Forelimb muscle (tissue), 1 donor: Measurements from ENCODE around the gene PLA2G4E. TPM values are rescaled to one million over a fixed set of nuclear protein-coding genes. Genes with fewer than 3 reads are reported as not detected.

Experiments used
- DNase-seq: peaks from one replicate; pipeline ENCODE4 v3.0.0-alpha.2; 2013; ENCODE audit warnings: low read depth
- polyA plus RNA-seq: library from polyadenylated mRNA; unstranded; fragments of 120-200 nt; gene quantifications from one replicate; pipeline ENCODE4 v1.2.1, GENCODE V29; 2013; ENCODE audit not compliant: insufficient read length

Gene PLA2G4E
- polyA plus RNA-seq = 2.0 TPM

GRCh38 chr15:42020713-42021273, at the start of gene PLA2G4E:
Gene PLA2G4E, minus strand, starts transcription at chr15:42021042. Its CDS starts 12 bp downstream, at chr15:42021030.
- DNase-seq = no peak

GRCh38 chr15:42070279-42070975, 49.6 kb upstream of the PLA2G4E start:
- DNase-seq = no peak

GRCh38 chr15:42069496-42070278, 48.8 kb upstream of the PLA2G4E start:
- no peak for DNase-seq

GRCh38 chr15:42069025-42069424, 48.2 kb upstream of the PLA2G4E start:
- DNase-seq = no peak

- DNase-seq = no peak
Measured at GRCh38 chr15:42068601-42069000, 47.8 kb upstream of the PLA2G4E start.

- DNase-seq = no peak
Measured at GRCh38 chr15:42066764-42067415, 46.0 kb upstream of the PLA2G4E start.

GRCh38 chr15:42065468-42065867, 44.6 kb upstream of the PLA2G4E start:
- DNase-seq = no peak

- no peak for DNase-seq
Measured at GRCh38 chr15:42065033-42065432, 44.2 kb upstream of the PLA2G4E start.

- DNase-seq = no peak
Measured at GRCh38 chr15:42064271-42064670, 43.4 kb upstream of the PLA2G4E start.

GRCh38 chr15:42063122-42063848, 42.4 kb upstream of the PLA2G4E start:
- no peak for DNase-seq

GRCh38 chr15:42062284-42062806, 41.5 kb upstream of the PLA2G4E start:
- no peak for DNase-seq

GRCh38 chr15:42060797-42061196, 40.0 kb upstream of the PLA2G4E start:
- DNase-seq = no peak

GRCh38 chr15:42060477-42060763, 39.6 kb upstream of the PLA2G4E start:
- DNase-seq = no peak

- DNase-seq = no peak
Measured at GRCh38 chr15:42059661-42060476, 39.0 kb upstream of the PLA2G4E start.

- DNase-seq = no peak
Measured at GRCh38 chr15:42058791-42059190, 37.9 kb upstream of the PLA2G4E start.

- no peak for DNase-seq
Measured at GRCh38 chr15:42057799-42058646, 37.2 kb upstream of the PLA2G4E start.

- DNase-seq = no peak
Measured at GRCh38 chr15:42056934-42057798, 36.3 kb upstream of the PLA2G4E start.

GRCh38 chr15:42053914-42054313, 33.1 kb upstream of the PLA2G4E start:
- DNase-seq = no peak

- DNase-seq = no peak
Measured at GRCh38 chr15:42053010-42053409, 32.2 kb upstream of the PLA2G4E start.
